ENCODE data around the gene PRM1. TPM values are rescaled to one million over a fixed set of nuclear protein-coding genes. Genes with fewer than 3 reads are reported as not detected.

Gene PRM1
- total and polyA plus RNA-seq, 2 of the 8 experiments (the other 6 are each of a cell fraction or from before 2014, with no cell fraction given), result 0.54 to 0.82 TPM

DNA sequence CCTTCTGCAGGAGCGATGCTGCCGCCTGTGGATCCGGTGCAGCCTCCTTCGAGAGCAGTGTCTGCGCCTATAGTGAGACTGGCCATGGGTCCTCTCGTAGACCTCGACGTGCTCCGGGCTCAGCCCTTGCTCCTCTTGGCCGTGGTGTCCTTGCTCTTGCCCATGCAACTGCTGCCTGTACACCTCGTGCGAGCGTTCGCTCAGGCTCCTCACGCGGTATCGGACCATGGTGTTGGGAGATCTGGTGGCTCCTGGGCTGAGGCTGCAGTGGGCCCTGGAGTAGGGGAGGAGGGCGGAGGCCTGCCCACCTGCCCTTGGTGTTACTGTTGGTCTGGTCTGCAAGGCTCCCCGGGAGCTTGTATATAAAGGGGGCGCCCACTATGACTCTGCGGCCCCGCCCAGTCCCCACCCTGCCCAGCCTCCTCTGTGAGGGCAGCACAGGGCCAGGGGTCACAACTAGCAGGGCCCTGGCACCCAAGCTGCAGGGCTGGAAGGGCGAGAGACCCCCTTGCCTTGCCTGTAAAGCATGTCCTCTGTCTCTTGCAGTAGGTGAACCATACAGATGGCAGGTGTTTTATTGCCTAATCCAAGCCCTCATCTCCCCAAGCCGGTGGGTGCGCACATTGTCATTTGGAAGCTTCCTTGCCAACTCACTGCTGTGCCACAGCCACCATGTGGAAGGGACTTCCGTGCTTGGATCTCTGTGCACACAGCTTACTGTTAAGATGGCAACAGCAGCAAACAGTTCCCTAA lies 4.8 kb downstream of the PRM1 start, which contains the start of gene PRM2:
Gene PRM2 (minus strand): TSS at position 338 of the 753 bp plus-strand sequence. CDS start 110 bp downstream, at position 228.
- H3K79me1 ChIP-seq (ENCODE audit: low read depth, low read length), result no peaks in the 10 kb centered on the region
- H4K8ac ChIP-seq (ENCODE audit: extremely low read depth, insufficient read depth, low read length), result peak within 1 kb of the TSS; percentile 42; the same call in 1 of the 2 replicates
- POLR2A ChIA-PET (ENCODE audit: partially characterized antibody), result interaction anchor here (0.6 to 1.1 kb wide), 4 partner anchors 10 to 64 kb away, joined by 3 to 4 read pairs (median 3); partner anchors contain the start of gene SOCS1
- H3K14ac ChIP-seq (ENCODE audit: insufficient read length), result no peak within 1 kb of the TSS
- peak within 1 kb of the TSS; percentile 23; the same call in 1 of the 2 replicates for H2BK20ac ChIP-seq (ENCODE audit: low read length)
- H3K9me3 ChIP-seq (ENCODE audit: insufficient read depth in 2 of 2, low read depth in 1 of 2, low read length in 1 of 2), result no peaks in the 10 kb centered on the region
- no peak for DNase-seq (ENCODE audit: low read depth in 1 of 2, low spot score in 2 of 2)
- no peaks in the 10 kb centered on the region for H3K23me2 ChIP-seq (ENCODE audit: low read depth, low read length)
- no peak within 1 kb of the TSS for H2BK120ac ChIP-seq (replicated peaks; ENCODE audit: low read depth, low read length)
- 0 out of 2 replicates have a peak within 1 kb of the TSS, but pooled peaks have one; percentile 21 for H2AFZ ChIP-seq (ENCODE audit: low read length)
- no peaks in the 10 kb centered on the region for H4K20me1 ChIP-seq (replicated peaks in 1 of 2; ENCODE audit: control insufficient read depth in 1 of 2, insufficient read depth in 2 of 2, low read length in 2 of 2)
- H3K4me1 ChIP-seq (replicated peaks in 1 of 4; ENCODE audit: control insufficient read depth in 3 of 4, insufficient read depth in 4 of 4, low read length in 3 of 4), result peaks cover 0 to 5% (median 2%) of the 10 kb centered on the region in 4 experiments; a peak in 2 of 7 replicates
- CTCF ChIA-PET (ENCODE audit: partially characterized antibody), result interaction anchor here (0.6 to 1.9 kb wide), 5 partner anchors 9 to 76 kb away, joined by 3 to 8 read pairs (median 5); partner anchors contain the start of gene SOCS1
- H3K27ac ChIP-seq (ENCODE audit: low read depth, low read length), result no peak within 1 kb of the TSS
- no peak within 1 kb of the TSS for H2BK15ac ChIP-seq (ENCODE audit: low read length)
- no peak within 1 kb of the TSS for H3K23ac ChIP-seq (ENCODE audit: insufficient read length)
- H3K36me3 ChIP-seq (ENCODE audit: control insufficient read depth in 2 of 4, insufficient read depth in 4 of 4, low read length in 3 of 4), result no peaks in the 10 kb centered on the region
- H3K27me3 ChIP-seq (replicated peaks in 1 of 4; ENCODE audit: control insufficient read depth in 3 of 4, extremely low read depth in 1 of 4, insufficient read depth in 3 of 4, low read length in 3 of 4), result no peaks in the 10 kb centered on the region
- no peak within 1 kb of the TSS for H3K56ac ChIP-seq (replicated peaks; ENCODE audit: insufficient read length, low read depth, low read length)
- no peak within 1 kb of the TSS for H3K4me3 ChIP-seq (ENCODE audit: extremely low read depth in 1 of 4, insufficient read depth in 2 of 4, low read depth in 3 of 4, low read length in 4 of 4)
- no peak within 1 kb of the TSS; a peak in 1 of 7 replicates for H3K9ac ChIP-seq (replicated peaks in 1 of 4; ENCODE audit: extremely low read depth in 1 of 4, low read depth in 3 of 4, low read length in 3 of 4)
- TF ChIP-seq HDAC6 (IDR thresholded peaks at IDR 0.05; ENCODE audit: low read depth, low read length) (no peak), KDM5A (IDR thresholded peaks at IDR 0.05; ENCODE audit: low read length) (no peak), TCF12 (IDR thresholded peaks at IDR 0.05; ENCODE audit: low read depth, low read length) (no peak), TEAD4 (IDR thresholded peaks at IDR 0.05; ENCODE audit: low read depth, low read length) (no peak), CREB1 (IDR thresholded peaks at IDR 0.05) (no peak), BCL11A (IDR thresholded peaks at IDR 0.05; ENCODE audit: low read depth in 2 of 2, low read length in 2 of 2) (no peak), RFX5 (IDR thresholded peaks at IDR 0.05; ENCODE audit: borderline replicate concordance, low read depth, low read length) (no peak), ASH2L (IDR thresholded peaks at IDR 0.05; ENCODE audit: low read length) (no peak), PHF8 (conservative IDR thresholded peaks at IDR 0.05; ENCODE audit: low read depth, low read length) (no peak), KDM1A (IDR thresholded peaks at IDR 0.05; ENCODE audit: borderline replicate concordance, low read length) (no peak), TBP (IDR thresholded peaks at IDR 0.05; ENCODE audit: low read depth, low read length) (no peak)
- TF ChIP-seq, protein P1, sequence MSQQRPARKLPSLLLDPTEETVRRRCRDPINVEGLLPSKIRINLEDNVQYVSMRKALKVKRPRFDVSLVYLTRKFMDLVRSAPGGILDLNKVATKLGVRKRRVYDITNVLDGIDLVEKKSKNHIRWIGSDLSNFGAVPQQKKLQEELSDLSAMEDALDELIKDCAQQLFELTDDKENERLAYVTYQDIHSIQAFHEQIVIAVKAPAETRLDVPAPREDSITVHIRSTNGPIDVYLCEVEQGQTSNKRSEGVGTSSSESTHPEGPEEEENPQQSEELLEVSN (IDR thresholded peaks at IDR 0.05), result no peak
- peak within 1 kb of the TSS; percentile 60; the same call in 1 of the 2 replicates for H3K18ac ChIP-seq (ENCODE audit: extremely low read depth, low read length)
- no peak within 1 kb of the TSS; the same call in 1 of the 2 replicates for H2BK5ac ChIP-seq (ENCODE audit: low read depth, low read length)
- H2BK12ac ChIP-seq (ENCODE audit: low read depth, low read length), result peak within 1 kb of the TSS; percentile 88; the same call in 1 of the 2 replicates
- no peak within 1 kb of the TSS for H3K4me2 ChIP-seq (ENCODE audit: insufficient read depth in 1 of 2, low read depth in 2 of 2, low read length in 2 of 2)
- no peaks in the 10 kb centered on the region for H3K79me2 ChIP-seq (ENCODE audit: control insufficient read depth in 1 of 2, insufficient read depth in 2 of 2, low read length in 2 of 2)
- H2AK5ac ChIP-seq (ENCODE audit: low read depth, low read length), result peak within 1 kb of the TSS; percentile 33; the same call in 1 of the 2 replicates
- H4K91ac ChIP-seq (replicated peaks; ENCODE audit: insufficient read length, low read length), result peak within 1 kb of the TSS; percentile 35
- FAIRE-seq, result no peak
- H3K4ac ChIP-seq (replicated peaks; ENCODE audit: insufficient read length, low read depth, low read length), result no peak within 1 kb of the TSS
- H4K5ac ChIP-seq (ENCODE audit: insufficient read length, low read depth, low read length), result no peak within 1 kb of the TSS
- 92% methylated on average over 17 of the region's 26 CpGs; no CpG with 5 or more reads in 1 of the 2 experiments for WGBS, 2 experiments (ENCODE audit: extremely low coverage in 1 of 2, insufficient coverage in 1 of 2, insufficient read length in 1 of 2, insufficient replicate concordance in 2 of 2, low coverage in 1 of 2, low lambda C conversion rate in 2 of 2, missing lambda C conversion rate in 1 of 2)

Measured in H1 (cell line).